Activated CD8-positive, alpha-beta memory T cell treated with anti-CD3 and anti-CD28 coated beads, Interleukin-2, amount 50 U/mL, for 24 hours (primary cell): ENCODE results near the gene TBCE.
"Not testable (repeated sequence)": the region's sequence is repeated elsewhere in the genome, so short reads cannot be mapped to it uniquely, and the experiment has no call there.

Source experiments
- DNase-seq: peaks from one replicate; pipeline ENCODE4 v3.0.0-alpha.2; 2020; ENCODE audit errors: extremely low read depth

Gene TBCE

GRCh38 chr1:235455097-235455496 is 87.9 kb downstream of the TBCE start:
- no peak for DNase-seq

- DNase-seq, result no peak
Observed at GRCh38 chr1:235455823-235456222, 88.6 kb downstream of the TBCE start.

GRCh38 chr1:235457856-235458255 is 90.6 kb downstream of the TBCE start:
- not testable (repeated sequence) for DNase-seq

- no peak for DNase-seq
Observed at GRCh38 chr1:235460770-235461169, 93.5 kb downstream of the TBCE start.

- no peak for DNase-seq
Observed at GRCh38 chr1:235461954-235462353, 94.7 kb downstream of the TBCE start.

- DNase-seq, result not testable (repeated sequence)
Observed at GRCh38 chr1:235462832-235463231, 95.6 kb downstream of the TBCE start.

GRCh38 chr1:235465066-235465465 is 97.8 kb downstream of the TBCE start:
- no peak for DNase-seq

GRCh38 chr1:235468004-235468403 is 100.8 kb downstream of the TBCE start:
- DNase-seq, result no peak

- no peak for DNase-seq
Observed at GRCh38 chr1:235468970-235469369, 101.7 kb downstream of the TBCE start.

- not testable (repeated sequence) for DNase-seq
Observed at GRCh38 chr1:235469897-235470296, 102.7 kb downstream of the TBCE start.

GRCh38 chr1:235470741-235471439 is 103.7 kb downstream of the TBCE start:
- no peak for DNase-seq

GRCh38 chr1:235473806-235474205 is 106.6 kb downstream of the TBCE start:
- no peak for DNase-seq

GRCh38 chr1:235483090-235483489 is 115.9 kb downstream of the TBCE start:
- no peak for DNase-seq

- DNase-seq, result no peak
Observed at GRCh38 chr1:235485558-235485957, 118.3 kb downstream of the TBCE start.

- DNase-seq, result no peak
Observed at GRCh38 chr1:235486321-235486720, 119.1 kb downstream of the TBCE start.

GRCh38 chr1:235491644-235492043 is 124.4 kb downstream of the TBCE start:
- no peak for DNase-seq

GRCh38 chr1:235494531-235494930 is 127.3 kb downstream of the TBCE start:
- no peak for DNase-seq

- no peak for DNase-seq
Observed at GRCh38 chr1:235495030-235495429, 127.8 kb downstream of the TBCE start.

- DNase-seq, result no peak
Observed at GRCh38 chr1:235495551-235495950, 128.3 kb downstream of the TBCE start.

GRCh38 chr1:235500971-235501540 is 133.8 kb downstream of the TBCE start:
- DNase-seq, result no peak
